Lower leg skin (tissue), 3 donors: ENCODE data around the gene AGO3.

ENCODE experiments used
- POLR2A ChIP-seq, 2 donors: fragments of 450-650 bp; IDR thresholded peaks; one replicate each; pipeline ENCODE4 v1.6.1; 2016 to 2017; ENCODE audit warnings: antibody characterized with exemption in 2 of 2, mild to moderate bottlenecking in 1 of 2, moderate library complexity in 1 of 2
- TF ChIP-seq, protein P1 (sequence below), 3 donors: fragments of 450-650 bp; IDR thresholded peaks; one replicate each; pipeline ENCODE4 v1.5.1; 2016; ENCODE audit warnings: antibody characterized with exemption in 3 of 3, mild to moderate bottlenecking in 3 of 3, moderate library complexity in 2 of 3

DNA sequence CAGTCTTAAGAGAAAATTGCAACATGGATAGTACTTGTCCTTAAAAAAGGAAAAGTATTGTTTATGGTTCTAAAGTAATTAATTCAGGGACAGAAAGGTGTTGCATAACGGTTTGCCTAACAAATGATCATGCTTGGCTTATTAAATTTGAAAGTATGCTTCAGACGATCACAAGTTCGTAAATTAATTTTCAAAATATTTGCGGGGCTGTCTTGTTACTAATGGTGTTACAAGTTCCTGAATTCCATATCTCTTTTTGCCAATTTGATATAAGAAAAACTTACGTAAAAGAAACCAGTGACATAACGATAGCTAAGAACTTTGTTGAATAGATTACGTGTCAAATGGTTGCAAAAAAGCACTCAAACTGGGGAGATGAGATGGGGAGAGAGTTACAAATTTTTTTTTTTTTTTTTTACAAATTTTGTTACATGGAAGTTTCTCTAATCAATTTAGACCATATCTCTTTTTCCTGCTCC, 1.3 kb downstream of the AGO3 start:
- TF ChIP-seq POLR2A (IDR thresholded peaks at IDR 0.05): no peak
- TF ChIP-seq, protein P1, sequence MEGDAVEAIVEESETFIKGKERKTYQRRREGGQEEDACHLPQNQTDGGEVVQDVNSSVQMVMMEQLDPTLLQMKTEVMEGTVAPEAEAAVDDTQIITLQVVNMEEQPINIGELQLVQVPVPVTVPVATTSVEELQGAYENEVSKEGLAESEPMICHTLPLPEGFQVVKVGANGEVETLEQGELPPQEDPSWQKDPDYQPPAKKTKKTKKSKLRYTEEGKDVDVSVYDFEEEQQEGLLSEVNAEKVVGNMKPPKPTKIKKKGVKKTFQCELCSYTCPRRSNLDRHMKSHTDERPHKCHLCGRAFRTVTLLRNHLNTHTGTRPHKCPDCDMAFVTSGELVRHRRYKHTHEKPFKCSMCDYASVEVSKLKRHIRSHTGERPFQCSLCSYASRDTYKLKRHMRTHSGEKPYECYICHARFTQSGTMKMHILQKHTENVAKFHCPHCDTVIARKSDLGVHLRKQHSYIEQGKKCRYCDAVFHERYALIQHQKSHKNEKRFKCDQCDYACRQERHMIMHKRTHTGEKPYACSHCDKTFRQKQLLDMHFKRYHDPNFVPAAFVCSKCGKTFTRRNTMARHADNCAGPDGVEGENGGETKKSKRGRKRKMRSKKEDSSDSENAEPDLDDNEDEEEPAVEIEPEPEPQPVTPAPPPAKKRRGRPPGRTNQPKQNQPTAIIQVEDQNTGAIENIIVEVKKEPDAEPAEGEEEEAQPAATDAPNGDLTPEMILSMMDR (IDR thresholded peaks at IDR 0.05): no peak
